HG03103 (cell line): ENCODE data around the gene GORASP1.
A peak's percentile ranks its signal among the peaks of the same experiment; 100 is the strongest.

ENCODE experiments used
- ATAC-seq: cut with Tn5 transposase; IDR thresholded peaks from one replicate; pipeline ENCODE4 v1.9.1; 2021; ENCODE audit warnings: low read depth; ENCODE audit not compliant: unreplicated experiment

The GORASP1 gene

GRCh38 chr3:39107388-39108199, at the start of gene GORASP1, which contains the start of gene TTC21A:
Gene GORASP1, minus strand, starts transcription at chr3:39107627. Its CDS starts 86 bp downstream, at chr3:39107541.
Gene TTC21A, plus strand, starts transcription at chr3:39107680. Its CDS starts 158 bp downstream, at chr3:39107838.
- peak; percentile 30 for ATAC-seq

DNA sequence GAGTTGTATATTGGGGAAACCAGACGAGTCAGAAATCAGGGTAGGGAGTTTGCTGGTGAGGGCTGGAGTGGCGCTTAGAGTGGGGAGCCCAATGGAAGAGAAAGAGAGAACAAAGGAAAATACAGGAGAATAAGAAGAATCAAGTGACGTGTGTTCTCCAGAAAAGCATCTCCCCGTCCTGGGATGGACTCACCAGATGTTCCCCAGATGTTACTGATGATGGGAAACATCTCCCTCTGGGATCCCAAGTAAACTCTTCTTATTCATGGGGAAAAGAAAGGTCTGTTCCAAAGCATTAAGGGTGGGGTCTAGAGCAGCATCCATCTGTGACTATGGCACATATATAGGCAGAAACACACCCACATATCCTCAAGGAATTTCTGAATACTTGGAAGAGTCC, 49.0 kb upstream of the GORASP1 start:
- ATAC-seq: no peak

DNA sequence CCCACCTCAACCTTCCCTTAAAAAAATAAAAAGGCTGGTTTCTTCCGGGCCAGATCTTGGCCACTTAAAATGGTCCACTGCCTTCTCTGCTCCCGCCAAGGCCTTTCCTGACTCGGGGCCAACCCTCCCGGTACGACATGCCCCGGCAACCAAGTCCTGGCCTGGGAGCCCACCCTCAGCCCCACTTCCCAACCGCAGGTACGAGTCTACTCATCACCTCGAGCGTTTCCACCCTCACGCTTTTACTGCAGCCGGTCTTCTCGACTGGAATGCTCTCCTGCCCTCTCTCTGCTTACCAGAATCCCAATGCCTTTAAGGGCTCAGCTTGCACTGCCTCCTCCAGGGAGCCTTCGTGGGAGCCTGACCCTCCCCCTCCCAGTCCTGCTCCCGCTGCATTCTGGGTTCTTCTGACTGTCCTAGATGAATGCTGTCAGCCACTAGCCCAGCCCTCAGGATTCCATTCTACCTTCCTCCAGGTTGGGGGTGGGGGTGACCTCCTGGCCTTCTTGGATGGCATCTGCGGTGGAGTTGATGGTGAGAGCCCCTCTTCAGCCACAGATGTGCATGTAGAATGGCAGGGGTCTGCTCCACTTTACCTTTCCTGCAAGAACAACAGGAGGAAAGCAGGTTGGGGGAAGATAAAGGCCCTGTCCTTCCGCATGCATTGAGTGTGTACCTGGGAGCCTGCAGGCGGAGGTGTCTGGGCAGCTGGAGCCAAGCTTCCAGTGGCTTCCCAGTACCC, 47.0 kb upstream of the GORASP1 start:
- no peak for ATAC-seq

GRCh38 chr3:39153977-39154279, 46.5 kb upstream of the GORASP1 start:
- ATAC-seq: no peak

GRCh38 chr3:39150803-39151631, 43.6 kb upstream of the GORASP1 start:
- ATAC-seq: no peak

DNA sequence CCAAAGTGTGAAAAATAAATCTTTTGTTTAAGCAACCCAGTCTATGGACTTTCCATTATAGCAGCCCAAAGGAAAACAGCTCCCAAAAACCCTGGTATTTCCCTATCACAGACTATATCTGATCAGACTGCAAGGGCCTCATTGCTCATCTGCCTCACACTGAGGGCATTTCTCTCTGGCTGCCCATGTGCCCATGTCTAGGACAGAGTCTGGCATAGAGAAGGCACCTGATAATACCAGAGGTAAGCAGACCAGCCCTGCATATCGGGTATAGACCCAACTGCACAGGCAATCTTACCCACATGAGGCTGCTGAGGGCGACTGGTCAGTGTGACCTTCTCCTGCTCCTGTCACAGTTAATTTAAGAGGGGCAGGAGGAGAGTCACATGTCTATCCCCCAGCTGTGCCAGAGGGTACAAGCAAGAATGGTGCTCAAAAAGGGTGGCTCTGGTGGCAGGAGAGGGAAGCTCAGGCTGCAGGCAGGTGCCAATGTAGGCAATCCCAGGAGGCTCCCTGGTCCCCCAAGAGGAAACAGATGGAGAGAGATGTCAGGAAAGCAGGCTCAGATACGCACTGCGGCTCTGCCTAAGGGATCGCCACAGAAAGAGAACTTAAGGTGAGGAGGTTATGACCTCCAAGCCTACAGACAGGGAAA, 42.8 kb upstream of the GORASP1 start:
- no peak for ATAC-seq

- ATAC-seq: no peak
Observed at GRCh38 chr3:39149498-39150147, 42.2 kb upstream of the GORASP1 start.

DNA sequence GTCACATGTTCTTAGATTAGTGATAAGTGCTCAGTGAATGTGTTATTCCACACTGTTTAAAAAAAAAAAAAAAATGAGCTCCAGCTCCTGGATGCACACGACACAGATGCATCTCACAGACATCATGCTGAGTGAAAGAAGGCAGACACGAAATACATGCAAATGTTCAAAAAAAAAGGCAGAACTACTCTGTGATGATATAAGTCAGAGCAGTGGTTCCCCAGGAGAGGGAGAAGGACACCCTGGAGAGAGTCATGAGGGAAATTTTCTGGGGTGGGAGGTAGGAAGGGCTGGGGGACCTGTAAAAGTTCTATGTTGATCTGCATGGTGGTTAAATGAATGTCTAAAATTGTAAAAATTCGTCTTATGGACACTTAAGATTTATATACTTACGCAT, 41.6 kb upstream of the GORASP1 start:
- no peak for ATAC-seq

DNA sequence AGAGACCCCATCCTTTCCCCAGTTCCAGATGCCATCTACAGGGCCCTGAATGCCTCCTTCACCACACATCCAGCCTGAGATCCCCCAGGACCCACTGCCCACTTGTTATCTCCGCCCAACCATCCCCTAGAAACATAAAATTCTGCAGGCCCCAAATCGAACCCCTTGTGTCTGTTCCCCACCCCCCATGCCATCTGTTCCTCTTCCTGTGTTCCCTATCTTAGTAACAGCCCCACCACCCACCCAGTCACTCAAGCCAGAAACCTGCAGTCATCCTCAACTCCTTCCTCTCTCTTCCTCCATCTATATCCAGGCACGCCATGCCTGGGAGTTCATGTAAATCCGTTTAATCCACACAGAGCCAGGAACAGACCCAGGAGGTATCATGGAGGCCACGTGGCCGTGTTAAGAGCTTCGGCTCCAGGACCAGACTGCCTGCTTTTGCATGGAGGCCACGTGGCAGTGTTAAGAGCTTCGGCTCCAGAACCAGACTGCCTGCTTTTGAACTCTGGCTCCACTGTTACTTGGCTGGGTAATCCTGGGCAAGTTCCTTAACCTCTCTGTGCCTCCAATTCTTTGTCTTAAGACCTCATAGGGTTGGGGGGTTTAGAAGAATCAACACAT, 41.1 kb upstream of the GORASP1 start:
- no peak for ATAC-seq

- ATAC-seq: no peak
Observed at GRCh38 chr3:39147711-39148434, 40.4 kb upstream of the GORASP1 start.

- no peak for ATAC-seq
Observed at GRCh38 chr3:39146611-39147591, 39.5 kb upstream of the GORASP1 start.

DNA sequence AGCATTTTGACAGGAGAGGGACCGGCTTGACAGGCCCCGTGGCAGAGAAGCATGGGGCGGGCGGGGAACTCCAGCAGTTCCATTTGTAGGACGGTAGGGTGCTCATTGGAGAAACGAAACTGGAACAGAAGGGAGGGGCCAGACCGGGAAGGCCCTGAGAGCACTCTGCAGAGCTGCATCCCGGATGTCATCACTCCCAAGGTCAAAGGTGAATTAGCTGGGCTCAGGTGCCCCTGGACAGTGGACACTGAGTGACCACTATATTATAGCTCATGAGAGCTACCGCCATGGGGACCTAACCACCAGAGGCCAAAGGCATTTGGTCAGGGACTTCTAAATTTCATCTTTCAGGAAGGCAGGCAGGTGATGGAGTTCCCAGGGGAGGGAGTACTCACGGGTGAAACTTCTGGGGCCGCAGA, 38.7 kb upstream of the GORASP1 start:
- no peak for ATAC-seq

- no peak for ATAC-seq
Observed at GRCh38 chr3:39144748-39145380, 37.4 kb upstream of the GORASP1 start.

DNA sequence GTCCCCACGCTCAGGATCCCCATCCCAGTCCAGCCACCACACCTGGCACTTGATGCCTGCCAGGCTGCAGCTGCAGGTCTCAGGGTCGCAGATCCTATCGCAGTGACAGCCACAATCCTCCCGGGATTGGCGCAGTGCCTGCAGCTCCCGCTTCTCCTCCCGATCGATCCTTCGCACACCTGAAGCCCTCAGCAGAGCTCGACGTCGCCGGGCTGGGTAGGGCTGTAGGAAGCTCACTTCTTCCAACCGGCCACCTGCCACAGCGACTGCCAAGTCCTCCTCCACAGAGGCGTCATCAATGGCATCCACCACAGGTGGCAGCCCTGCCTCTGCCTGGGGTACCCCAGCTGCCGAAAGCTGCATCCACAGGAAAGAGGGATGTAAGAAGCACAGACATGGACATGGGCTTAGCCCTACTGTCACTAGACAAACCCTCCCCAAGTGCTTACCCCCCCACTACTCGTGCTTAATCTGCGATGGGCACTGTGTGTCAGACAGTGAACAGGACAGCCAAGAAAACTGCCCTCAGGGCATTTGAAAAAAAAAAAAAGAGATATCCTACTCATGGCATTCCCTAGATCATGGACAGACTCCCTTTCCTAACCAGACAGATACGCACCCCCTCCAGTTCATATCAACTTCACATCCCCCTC, 36.8 kb upstream of the GORASP1 start:
- ATAC-seq: no peak

DNA sequence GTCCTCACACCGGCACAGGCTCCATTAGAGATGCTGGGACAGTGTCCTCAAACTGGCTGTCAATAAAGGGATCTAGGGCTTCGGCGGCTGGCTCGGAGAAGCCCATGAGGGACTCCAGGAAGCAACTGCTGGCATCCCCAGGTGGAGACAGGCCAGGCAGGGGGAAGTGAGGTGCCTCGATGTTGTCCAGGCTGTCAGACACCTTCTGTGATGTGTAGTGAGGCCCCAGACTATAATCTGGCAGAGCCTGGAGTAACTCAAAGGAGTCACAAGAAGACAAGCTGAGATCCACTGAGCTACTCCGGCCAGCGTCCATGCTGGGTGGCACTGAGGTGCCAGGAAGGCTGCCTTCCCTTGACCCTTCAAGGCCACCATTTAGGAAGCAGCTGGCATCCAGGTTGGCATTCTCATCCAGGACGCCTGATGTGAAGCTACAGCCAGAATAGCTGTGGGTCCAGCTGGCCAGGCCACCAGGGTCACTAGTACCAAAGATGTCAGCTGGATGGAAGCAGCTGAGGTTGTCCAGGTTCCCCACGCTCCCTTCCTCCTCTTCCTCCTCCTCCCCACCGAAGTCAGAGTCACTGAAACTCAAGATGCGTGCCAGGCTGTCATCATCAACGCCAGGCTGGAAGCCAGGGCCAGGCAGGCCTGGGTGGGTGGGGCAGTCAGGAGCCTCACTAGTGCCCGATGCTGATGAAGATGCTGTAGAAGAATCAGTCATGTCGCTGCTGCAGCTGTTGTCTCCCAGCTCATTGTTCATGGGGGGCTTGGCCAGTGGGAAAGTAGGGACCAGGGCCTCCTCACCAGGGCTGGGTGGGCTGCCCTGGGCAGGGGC, 35.8 kb upstream of the GORASP1 start:
- no peak for ATAC-seq

- ATAC-seq: no peak
Observed at GRCh38 chr3:39142067-39142466, 34.6 kb upstream of the GORASP1 start.
